BE2C (cell line): ENCODE measurements around the gene PPP6R2.
"Not testable (repeated sequence)": the region's sequence is repeated elsewhere in the genome, so short reads cannot be mapped to it uniquely, and the experiment has no call there.

Source experiments
- DNase-seq: peaks from one replicate; pipeline ENCODE4 v3.0.0-alpha.2; 2020
- H3K27me3 ChIP-seq: fragments of 250-450 bp; sonication (Bioruptor Pico); 2 replicates; pipeline ENCODE4 v1.5.1; 2020; ENCODE audit warnings: mild to moderate bottlenecking
- H3K36me3 ChIP-seq: fragments of 250-450 bp; sonication (Bioruptor Pico); 2 replicates; pipeline ENCODE4 v1.5.1; 2020; ENCODE audit warnings: mild to moderate bottlenecking
- H3K4me1 ChIP-seq: fragments of 250-450 bp; sonication (Bioruptor Pico); 2 replicates; pipeline ENCODE4 v1.5.1; 2020
- H3K4me3 ChIP-seq: 2 replicates; pipeline ENCODE4 v1.5.1; 2011; ENCODE audit warnings: low read depth, low read length
- H3K9me3 ChIP-seq: fragments of 250-450 bp; sonication (Bioruptor Pico); 2 replicates; pipeline ENCODE4 v1.5.1; 2020
- TF ChIP-seq, protein P1 (sequence below): IDR thresholded peaks from 2 replicates; pipeline ENCODE4 v1.5.1; 2012; ENCODE audit warnings: mild to moderate bottlenecking, low read depth, low read length

The PPP6R2 gene

GRCh38 chr22:50425179-50425916 is 82.2 kb downstream of the PPP6R2 start:
- peaks cover 50% of the 10 kb centered on the region for H3K36me3 ChIP-seq
- no peaks in the 10 kb centered on the region; the same call in 1 of the 2 replicates for H3K9me3 ChIP-seq
- H3K4me1 ChIP-seq = no peaks in the 10 kb centered on the region
- H3K27me3 ChIP-seq = no peaks in the 10 kb centered on the region
- TF ChIP-seq, protein P1, sequence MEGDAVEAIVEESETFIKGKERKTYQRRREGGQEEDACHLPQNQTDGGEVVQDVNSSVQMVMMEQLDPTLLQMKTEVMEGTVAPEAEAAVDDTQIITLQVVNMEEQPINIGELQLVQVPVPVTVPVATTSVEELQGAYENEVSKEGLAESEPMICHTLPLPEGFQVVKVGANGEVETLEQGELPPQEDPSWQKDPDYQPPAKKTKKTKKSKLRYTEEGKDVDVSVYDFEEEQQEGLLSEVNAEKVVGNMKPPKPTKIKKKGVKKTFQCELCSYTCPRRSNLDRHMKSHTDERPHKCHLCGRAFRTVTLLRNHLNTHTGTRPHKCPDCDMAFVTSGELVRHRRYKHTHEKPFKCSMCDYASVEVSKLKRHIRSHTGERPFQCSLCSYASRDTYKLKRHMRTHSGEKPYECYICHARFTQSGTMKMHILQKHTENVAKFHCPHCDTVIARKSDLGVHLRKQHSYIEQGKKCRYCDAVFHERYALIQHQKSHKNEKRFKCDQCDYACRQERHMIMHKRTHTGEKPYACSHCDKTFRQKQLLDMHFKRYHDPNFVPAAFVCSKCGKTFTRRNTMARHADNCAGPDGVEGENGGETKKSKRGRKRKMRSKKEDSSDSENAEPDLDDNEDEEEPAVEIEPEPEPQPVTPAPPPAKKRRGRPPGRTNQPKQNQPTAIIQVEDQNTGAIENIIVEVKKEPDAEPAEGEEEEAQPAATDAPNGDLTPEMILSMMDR = no peak
- H3K4me3 ChIP-seq = no peak overlapping the region
- DNase-seq = no peak

DNA sequence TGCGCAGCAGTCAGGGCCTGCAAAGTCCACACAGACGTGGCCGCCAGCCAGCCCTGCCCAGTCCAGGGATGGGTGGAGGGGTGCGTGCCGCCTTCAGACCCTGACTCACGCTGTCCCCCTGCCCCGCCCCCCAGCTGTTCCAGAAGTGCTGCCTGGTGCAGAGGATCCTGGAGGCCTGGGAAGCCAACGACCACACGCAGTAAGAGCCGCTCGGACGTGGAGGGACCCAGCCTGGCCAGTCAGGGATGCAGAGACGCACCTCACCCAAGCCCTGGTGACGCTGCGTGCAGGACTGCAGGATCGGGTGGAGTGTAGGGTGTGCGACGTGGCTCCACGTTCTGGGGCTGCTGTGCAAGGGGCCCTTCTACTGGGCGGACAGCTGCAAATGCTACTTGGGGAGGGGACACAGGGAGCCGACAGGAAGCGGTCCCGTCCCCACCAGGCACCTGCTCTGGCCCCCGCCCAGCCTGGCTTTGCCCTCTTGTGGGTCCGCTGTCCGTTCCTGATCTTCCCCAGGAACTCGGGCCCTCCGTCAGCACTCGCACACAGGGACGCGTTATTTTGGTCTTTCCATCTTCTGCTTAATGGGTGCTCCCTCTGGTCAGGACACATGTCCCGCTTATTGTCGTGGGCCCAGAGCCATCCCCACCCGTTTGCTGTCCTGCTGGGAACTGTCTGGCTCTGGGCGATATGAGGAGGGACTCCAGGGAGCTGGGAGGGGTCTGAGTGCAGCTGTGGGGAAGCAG is 89.2 kb downstream of the PPP6R2 start:
- peaks cover 49% of the 10 kb centered on the region for H3K36me3 ChIP-seq
- H3K4me1 ChIP-seq = no peaks in the 10 kb centered on the region
- H3K4me3 ChIP-seq = no peak overlapping the region
- no peaks in the 10 kb centered on the region; the same call in 1 of the 2 replicates for H3K9me3 ChIP-seq
- DNase-seq = no peak
- no peaks in the 10 kb centered on the region for H3K27me3 ChIP-seq
- TF ChIP-seq, protein P1 = no peak

DNA sequence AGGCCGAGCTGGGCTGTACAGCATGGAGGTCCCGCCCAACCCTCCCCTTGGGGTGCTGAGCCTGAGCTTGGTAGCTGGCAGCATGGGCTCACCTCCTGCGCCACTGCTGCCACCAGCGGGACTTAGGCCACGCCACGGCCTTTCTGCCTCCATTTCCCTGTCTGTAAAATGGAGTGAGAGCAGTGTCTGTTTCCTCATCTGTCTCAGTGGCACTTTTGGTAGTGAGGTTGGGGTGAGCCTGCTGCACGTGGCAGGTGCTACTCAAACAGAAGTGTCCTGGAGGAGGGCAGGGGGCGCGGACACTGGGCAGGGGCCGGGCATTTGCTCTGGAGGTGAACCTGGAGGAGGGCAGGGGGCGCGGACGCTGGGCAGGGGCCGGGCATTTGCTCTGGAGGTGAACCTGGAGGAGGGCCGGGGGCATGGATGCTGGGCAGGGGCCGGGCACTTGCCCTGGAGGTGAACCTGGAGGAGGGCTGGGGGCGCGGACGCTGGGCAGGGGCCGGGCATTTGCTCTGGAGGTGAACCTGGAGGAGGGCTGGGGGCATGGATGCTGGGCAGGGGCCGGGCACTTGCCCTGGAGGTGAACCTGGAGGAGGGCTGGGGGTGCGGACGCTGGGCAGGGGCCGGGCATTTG is 89.9 kb downstream of the PPP6R2 start:
- H3K4me3 ChIP-seq, H3K27me3 ChIP-seq, DNase-seq, H3K4me1 ChIP-seq, H3K9me3 ChIP-seq: not testable (repeated sequence)
- H3K36me3 ChIP-seq = peaks cover 48% of the 10 kb centered on the region

- DNase-seq = no peak
- Histone ChIP-seq H3K4me1 (no peaks in the 10 kb centered on the region), H3K9me3 (no peaks in the 10 kb centered on the region), H3K27me3 (no peaks in the 10 kb centered on the region), H3K4me3 (no peak overlapping the region), H3K36me3 (peaks cover 59% of the 10 kb centered on the region)
- TF ChIP-seq, protein P1 = no peak
Measured at GRCh38 chr22:50434849-50435248, 91.7 kb downstream of the PPP6R2 start.

GRCh38 chr22:50435291-50436014 is 92.3 kb downstream of the PPP6R2 start:
- peaks cover 62% of the 10 kb centered on the region for H3K36me3 ChIP-seq
- H3K9me3 ChIP-seq = no peaks in the 10 kb centered on the region
- no peak overlapping the region for H3K4me3 ChIP-seq
- no peak for DNase-seq
- TF ChIP-seq, protein P1 = no peak
- no peaks in the 10 kb centered on the region for H3K4me1 ChIP-seq
- no peaks in the 10 kb centered on the region for H3K27me3 ChIP-seq

DNA sequence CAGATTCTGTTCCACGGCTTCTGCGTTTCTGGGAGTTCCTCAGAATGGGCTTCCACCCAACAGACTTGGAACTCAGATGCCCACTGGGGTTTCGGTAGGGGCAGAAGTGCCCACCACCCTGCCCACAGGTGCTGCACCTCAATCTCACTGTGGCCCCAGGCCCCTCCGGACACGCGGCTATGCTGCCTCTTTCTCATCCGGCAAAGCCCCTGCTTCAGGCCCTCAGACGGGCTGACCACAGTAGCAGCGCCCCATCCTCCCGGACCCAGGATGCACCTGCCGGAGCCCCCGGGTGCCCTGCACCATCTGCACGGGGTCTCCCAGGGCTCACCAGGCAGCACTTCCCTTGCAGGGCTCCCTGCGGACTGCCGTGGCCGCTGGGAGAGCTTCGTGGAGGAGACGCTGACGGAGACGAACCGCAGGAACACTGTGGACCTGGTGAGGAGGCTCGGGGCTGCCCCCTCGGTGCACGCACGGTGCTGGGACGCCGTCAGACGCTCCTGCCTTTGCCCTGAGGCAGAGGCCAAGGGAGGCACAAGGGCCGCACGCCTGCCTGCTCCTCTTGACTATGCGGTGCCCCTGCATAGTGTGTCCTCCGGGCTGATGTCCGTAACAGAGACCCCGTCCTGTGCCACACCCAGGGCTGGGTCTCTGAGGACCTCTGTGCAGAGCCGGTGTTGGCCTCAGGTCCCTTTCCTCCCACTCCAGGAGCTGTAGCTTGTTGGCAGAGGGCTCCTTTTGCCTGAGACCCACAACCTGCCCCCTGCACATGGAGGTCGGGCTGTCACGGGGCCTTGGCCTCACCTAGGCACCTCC is 93.1 kb downstream of the PPP6R2 start:
- no peak for DNase-seq
- Histone ChIP-seq H3K27me3 (no peaks in the 10 kb centered on the region), H3K36me3 (peaks cover 66% of the 10 kb centered on the region), H3K4me1 (no peaks in the 10 kb centered on the region), H3K4me3 (no peak overlapping the region), H3K9me3 (no peaks in the 10 kb centered on the region)
- TF ChIP-seq, protein P1 = no peak
